Astrocyte of the cerebellum (primary cell): Measurements from ENCODE around the gene FOXP3.

Experiments used
- DNase-seq: peaks from one replicate; pipeline ENCODE4 v3.0.0-alpha.2; 2011; ENCODE audit warnings: low read depth
- H3K4me3 ChIP-seq: 2 replicates; pipeline ENCODE4 v1.5.1; 2011; ENCODE audit warnings: mild to moderate bottlenecking, low read depth, low read length, moderate library complexity
- in situ Hi-C: cut with HindIII; loops from 2 replicates; pipeline ENCODE4 v1.10.0; 2017; ENCODE audit warnings: low sequenced_read_pairs
- TF ChIP-seq, protein P1 (sequence below): IDR thresholded peaks from 2 replicates; pipeline ENCODE4 v1.5.1; 2012; ENCODE audit warnings: low read length, low read depth, moderate library complexity, mild to moderate bottlenecking; ENCODE audit errors: missing control alignments

Gene FOXP3

DNA sequence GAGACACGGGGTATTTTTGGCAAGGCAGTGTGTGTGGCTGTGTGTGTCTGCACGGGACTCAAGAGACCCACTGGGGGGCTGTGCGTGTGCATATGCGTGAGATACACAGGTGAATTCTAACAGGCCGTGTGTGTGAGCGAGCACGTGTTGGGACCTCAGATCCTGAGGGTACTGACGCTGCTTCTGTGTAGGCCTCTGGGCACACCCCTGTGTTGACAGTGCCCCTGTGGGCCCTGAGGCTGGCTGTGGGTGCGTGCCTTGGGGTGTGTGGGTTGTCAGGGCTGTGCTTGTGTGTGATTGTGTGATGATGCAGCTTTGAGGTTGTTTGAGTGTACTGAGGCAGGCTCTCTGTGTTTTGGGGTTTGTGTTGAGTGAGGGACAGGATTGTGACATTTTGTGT is 13.9 kb downstream of the FOXP3 start:
- no peak overlapping the region for H3K4me3 ChIP-seq
- TF ChIP-seq, protein P1, sequence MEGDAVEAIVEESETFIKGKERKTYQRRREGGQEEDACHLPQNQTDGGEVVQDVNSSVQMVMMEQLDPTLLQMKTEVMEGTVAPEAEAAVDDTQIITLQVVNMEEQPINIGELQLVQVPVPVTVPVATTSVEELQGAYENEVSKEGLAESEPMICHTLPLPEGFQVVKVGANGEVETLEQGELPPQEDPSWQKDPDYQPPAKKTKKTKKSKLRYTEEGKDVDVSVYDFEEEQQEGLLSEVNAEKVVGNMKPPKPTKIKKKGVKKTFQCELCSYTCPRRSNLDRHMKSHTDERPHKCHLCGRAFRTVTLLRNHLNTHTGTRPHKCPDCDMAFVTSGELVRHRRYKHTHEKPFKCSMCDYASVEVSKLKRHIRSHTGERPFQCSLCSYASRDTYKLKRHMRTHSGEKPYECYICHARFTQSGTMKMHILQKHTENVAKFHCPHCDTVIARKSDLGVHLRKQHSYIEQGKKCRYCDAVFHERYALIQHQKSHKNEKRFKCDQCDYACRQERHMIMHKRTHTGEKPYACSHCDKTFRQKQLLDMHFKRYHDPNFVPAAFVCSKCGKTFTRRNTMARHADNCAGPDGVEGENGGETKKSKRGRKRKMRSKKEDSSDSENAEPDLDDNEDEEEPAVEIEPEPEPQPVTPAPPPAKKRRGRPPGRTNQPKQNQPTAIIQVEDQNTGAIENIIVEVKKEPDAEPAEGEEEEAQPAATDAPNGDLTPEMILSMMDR, result no peak
- in situ Hi-C loops, result no loop called here
- no peak for DNase-seq

DNA sequence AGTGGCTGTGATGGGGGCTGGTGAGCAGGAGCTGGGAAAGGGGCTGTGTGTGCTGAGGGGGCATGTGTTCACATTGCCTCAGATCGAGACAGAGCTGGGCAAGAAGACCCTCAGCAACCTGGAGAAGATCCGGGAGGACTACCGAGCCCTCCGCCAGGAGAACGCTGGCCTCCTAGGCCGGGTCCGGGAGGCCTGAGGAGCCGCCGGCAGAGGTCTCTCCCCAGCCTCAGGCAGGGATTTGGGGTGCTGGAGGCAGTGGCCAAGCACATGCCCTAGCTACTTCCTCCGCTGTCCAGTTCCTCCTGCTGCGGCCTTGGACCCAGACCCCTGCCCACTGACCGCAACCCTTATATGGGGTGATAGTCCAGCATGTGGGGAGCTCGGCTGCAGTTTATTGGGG is 14.4 kb downstream of the FOXP3 start:
- no peak for DNase-seq
- in situ Hi-C loops, result no loop called here
- H3K4me3 ChIP-seq, result no peak overlapping the region
- TF ChIP-seq, protein P1, result no peak

- DNase-seq, result no peak
- in situ Hi-C loops, result no loop called here
- no peak overlapping the region for H3K4me3 ChIP-seq
- TF ChIP-seq, protein P1, result no peak
Measured at GRCh38 chrX:49249616-49250015, 14.9 kb downstream of the FOXP3 start.

GRCh38 chrX:49249071-49249470 is 15.4 kb downstream of the FOXP3 start:
- in situ Hi-C loops, result no loop called here
- DNase-seq, result no peak
- TF ChIP-seq, protein P1, result no peak
- no peak overlapping the region for H3K4me3 ChIP-seq

DNA sequence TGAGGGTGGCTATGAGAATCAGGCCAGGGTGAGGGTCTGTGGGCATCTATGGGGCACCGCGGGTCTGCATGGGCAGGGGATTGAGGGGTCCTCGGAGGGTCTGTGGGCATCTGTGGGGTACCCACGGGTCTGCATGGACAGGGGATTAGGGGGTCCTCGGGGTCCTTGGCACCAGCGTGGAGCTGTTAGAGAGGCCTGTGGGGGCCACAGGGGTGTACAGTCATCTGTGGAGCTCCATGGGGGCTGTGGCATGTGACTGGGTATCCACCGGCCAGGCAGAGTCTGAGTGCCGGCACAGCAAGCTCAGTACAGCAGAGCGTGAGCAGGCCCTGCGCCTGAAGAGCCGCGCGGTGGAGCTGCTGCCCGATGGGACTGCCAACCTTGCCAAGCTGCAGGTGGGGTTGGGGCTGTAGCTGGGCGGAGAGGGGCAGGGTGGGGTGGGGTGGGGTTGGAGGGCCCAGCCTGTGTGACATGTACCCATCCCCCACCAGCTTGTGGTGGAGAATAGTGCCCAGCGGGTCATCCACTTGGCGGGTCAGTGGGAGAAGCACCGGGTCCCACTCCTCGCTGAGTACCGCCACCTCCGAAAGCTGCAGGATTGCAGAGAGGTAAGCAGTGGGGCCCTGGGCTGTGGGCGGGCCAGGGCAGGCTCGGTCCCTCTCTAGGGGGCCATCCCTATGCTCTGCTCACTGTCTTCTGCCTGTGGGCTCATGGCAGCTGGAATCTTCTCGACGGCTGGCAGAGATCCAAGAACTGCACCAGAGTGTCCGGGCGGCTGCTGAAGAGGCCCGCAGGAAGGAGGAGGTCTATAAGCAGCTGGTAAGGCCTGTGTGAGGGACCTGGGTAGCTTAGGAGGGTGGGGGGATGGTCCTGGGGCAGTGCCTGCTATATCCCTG is 16.3 kb downstream of the FOXP3 start:
- TF ChIP-seq, protein P1, result no peak
- in situ Hi-C loops, result no loop called here
- no peak overlapping the region for H3K4me3 ChIP-seq
- no peak for DNase-seq

DNA sequence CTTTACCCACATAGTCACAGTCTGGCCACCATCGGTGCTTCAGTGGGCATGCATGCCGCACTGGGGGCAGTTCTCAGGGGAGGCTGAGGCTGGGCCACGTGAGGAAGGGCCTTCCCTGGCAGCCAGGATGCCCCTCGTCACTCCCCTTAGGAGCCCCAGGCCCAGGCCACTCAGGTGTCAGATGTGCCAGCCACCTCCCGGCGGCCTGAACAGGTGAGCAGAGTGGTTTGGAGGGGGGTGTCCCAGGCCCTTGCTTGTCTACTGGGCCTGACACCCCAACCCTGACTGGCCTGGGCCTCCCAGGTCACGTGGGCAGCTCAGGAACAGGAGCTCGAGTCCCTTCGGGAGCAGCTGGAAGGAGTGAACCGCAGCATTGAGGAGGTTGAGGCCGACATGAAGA is 17.2 kb downstream of the FOXP3 start:
- H3K4me3 ChIP-seq, result no peak overlapping the region
- DNase-seq, result no peak
- TF ChIP-seq, protein P1, result no peak
- in situ Hi-C loops, result no loop called here
